T-helper 17 cell (primary cell): ENCODE measurements around the gene TBX5. TPM values are rescaled to one million over a fixed set of nuclear protein-coding genes. Genes with fewer than 3 reads are reported as not detected.

Experiments
- ATAC-seq: fragments of 150-1000 bp; cut with Tn5 transposase; 2 replicates; pipeline ENCODE4 v1.10.0; 2021; ENCODE audit warnings: mild to moderate bottlenecking, moderate library complexity
- DNase-seq, 3 donors: peaks; one replicate each; pipeline versions ENCODE4 v3.0.0 to v3.0.0-alpha.2; 2020 to 2021
- H3K9me3 ChIP-seq: one replicate; pipeline ENCODE4 v1.7.0; 2013; ENCODE audit warnings: low read length, mild to moderate bottlenecking; ENCODE audit not compliant: control insufficient read depth, poor library complexity, severe bottlenecking
- H3K27ac Mint-ChIP-seq: one replicate; pipeline ENCODE4 v1.8.0; 2022; ENCODE audit warnings: mild to moderate bottlenecking, moderate library complexity, mixed read lengths
- H3K27me3 Mint-ChIP-seq: one replicate; pipeline ENCODE4 v1.8.0; 2022; ENCODE audit warnings: mixed read lengths
- H3K36me3 Mint-ChIP-seq: one replicate; pipeline ENCODE4 v1.8.0; 2022; ENCODE audit warnings: low read depth, mixed read lengths
- H3K4me1 Mint-ChIP-seq: one replicate; pipeline ENCODE4 v1.8.0; 2022; ENCODE audit warnings: mild to moderate bottlenecking, mixed read lengths
- H3K4me3 Mint-ChIP-seq: one replicate; pipeline ENCODE4 v1.8.0; 2022; ENCODE audit warnings: mild to moderate bottlenecking, moderate library complexity, mixed read lengths
- total RNA-seq, 4 donors: library from RNA in 2 of 4; stranded (reverse) in 2 of 4; gene quantifications; one replicate each; pipeline ENCODE4 v1.2.3 and lab custom pipeline; 2022 to 2026

The TBX5 gene
- total RNA-seq, 2 donors from 2014 or later: not detected

DNA sequence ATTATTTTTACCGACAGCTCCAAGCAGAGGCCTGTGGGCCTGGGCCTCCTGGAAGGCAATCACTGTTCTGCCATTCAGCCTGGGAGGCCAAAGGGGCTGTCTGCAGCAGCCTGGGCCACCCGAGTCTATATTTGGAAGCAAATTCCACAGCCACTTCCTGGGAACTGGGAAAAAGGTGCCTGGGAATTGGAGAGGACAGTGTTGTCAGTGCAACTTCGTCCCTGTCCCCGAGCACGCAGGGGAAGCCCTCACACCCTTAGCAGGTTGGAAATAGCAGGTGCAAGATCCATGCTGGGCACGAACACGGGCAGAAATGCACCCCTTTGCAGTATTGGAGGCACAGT, 9.6 kb upstream of the TBX5 start:
- no peak for ATAC-seq
- no peak for DNase-seq
- Mint-ChIP-seq H3K27ac (no peak overlapping the region), H3K4me1 (no peaks in the 10 kb centered on the region), H3K27me3 (peaks cover 53% of the 10 kb centered on the region), H3K36me3 (peaks cover 6% of the 10 kb centered on the region), H3K4me3 (no peak overlapping the region)
- H3K9me3 ChIP-seq: no peaks in the 10 kb centered on the region

DNA sequence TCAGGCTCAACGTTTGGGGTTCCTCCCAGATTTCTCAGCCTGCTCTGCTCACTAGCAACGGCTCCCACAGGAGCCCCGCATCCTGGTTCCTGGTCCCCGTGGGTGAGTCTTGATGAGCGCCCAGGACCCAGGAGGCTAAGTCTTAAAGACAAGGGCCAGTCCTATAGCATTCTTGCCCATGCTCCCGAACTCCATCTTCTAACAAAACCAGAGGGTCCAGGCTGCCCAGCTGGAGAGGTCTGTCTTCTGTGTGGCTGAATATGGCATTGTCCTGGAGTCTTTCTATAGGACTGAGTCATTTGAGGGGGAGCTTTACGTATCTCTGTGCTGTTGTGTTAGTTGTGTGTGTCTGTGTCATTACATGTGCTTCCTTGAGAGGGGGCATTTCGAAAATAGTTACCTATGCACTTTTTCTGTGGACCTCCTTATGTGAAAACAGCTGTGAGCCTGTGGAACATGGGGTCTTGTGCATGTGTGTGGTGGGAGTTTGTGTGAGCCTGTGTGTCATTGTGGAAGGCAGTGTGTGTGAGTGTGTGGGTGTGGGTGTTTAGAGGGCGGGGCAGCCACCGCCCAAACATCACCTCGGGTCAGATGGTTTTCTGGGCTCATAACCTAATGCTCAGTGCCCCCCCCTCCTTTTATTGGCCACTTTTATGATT, 9.1 kb upstream of the TBX5 start:
- H3K4me3 Mint-ChIP-seq: no peak overlapping the region
- DNase-seq (no peak), ATAC-seq (no peak)
- H3K4me1 Mint-ChIP-seq: peaks cover under 1% of the 10 kb centered on the region
- H3K27me3 Mint-ChIP-seq: peaks cover 58% of the 10 kb centered on the region
- H3K36me3 Mint-ChIP-seq: peaks cover 9% of the 10 kb centered on the region
- H3K27ac Mint-ChIP-seq: no peak overlapping the region
- no peaks in the 10 kb centered on the region for H3K9me3 ChIP-seq

DNA sequence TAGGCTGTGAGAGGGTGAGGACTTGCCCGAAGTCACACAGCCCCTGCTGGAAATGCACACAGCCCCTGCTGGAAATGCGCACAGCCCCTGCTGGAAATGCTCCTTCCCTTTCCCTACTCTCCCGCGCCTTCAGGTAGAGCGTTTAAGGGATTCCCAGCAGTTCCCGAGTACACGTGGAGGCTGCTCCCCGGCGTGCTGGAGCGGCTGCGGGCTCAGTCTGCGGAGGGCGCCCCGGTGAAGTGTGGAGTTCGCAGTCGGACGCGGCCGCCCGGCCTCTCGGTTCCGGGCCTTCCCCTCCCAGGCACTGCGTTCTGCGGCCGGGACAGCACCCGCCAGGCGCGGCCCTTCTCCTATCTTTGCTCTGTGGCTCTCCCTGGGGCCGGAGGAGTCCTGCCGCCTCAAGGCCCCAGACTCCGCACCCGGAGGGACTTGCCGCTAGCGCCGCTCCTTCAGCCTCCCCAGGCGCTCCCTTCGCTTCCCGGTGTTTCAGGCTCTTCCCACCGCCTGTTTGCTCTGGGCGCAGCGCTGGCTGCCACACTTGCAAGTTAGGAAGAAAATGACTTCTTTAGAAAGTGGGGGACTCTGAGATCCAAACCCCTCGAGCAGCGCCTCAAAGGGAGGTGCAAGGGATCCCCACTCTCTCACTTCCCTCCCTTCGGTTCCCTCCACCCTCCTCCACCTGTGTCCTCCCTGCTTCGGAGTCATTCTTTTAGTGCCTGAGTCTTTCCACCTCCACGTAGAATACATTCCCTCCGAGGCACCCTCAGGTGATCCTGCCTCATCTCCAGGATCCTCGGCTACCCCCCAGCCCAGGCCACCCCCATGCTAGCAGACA, 8.3 kb upstream of the TBX5 start:
- peaks cover 2% of the 10 kb centered on the region for H3K4me1 Mint-ChIP-seq
- H3K9me3 ChIP-seq: no peaks in the 10 kb centered on the region
- H3K27ac Mint-ChIP-seq: no peak overlapping the region
- ATAC-seq (no peak), DNase-seq (no peak)
- H3K36me3 Mint-ChIP-seq: peaks cover 9% of the 10 kb centered on the region
- no peak overlapping the region for H3K4me3 Mint-ChIP-seq
- H3K27me3 Mint-ChIP-seq: peaks cover 66% of the 10 kb centered on the region

DNA sequence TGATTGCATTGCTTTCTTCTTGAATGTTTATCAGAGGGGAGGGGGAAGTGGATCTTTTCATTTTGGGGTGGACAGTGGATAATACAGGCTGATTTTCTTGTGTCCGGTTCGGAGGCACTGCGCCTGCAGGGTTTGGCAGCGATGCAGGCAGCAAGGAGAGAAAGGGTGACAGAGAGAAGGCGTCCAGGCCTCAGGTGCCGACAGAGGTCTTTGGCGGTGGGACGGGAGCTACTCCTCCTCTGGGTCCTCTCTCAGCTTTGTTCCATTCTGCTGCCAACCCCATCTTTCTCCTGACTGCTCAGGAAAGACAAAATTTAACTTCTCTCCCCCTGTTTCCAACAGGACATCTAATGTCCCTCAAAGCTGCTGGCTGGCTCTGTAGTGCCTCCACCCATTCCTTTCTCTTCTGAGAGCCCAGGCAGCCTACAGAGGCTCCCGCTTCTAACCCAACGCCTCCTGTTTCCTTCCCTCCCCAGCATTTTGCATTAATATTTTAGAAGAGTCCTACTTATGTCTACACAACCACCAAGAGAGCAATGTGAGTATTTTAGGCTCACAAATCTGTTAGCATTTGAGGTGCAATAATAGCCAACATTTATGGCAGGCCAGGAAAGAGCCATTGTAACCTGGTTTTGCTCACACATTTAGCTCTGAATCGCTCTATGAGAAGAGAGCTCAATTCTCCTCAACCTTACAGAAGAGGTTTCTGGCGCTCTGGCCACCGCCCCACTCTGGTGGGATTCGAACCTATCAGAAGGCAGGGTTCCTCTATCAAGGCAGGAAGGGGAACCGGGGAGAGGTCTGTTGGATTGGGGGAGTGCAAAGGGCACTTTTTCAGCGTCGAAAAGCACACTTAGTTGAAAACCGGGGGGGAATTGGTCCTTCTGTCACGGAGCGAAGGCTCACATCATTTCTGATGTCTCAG, 7.1 kb upstream of the TBX5 start:
- H3K36me3 Mint-ChIP-seq: peaks cover 11% of the 10 kb centered on the region
- peaks cover 5% of the 10 kb centered on the region for H3K4me1 Mint-ChIP-seq
- H3K9me3 ChIP-seq: no peaks in the 10 kb centered on the region
- DNase-seq: no peak
- H3K27ac Mint-ChIP-seq: no peak overlapping the region
- ATAC-seq: no peak
- H3K4me3 Mint-ChIP-seq: no peak overlapping the region
- peaks cover 77% of the 10 kb centered on the region for H3K27me3 Mint-ChIP-seq

DNA sequence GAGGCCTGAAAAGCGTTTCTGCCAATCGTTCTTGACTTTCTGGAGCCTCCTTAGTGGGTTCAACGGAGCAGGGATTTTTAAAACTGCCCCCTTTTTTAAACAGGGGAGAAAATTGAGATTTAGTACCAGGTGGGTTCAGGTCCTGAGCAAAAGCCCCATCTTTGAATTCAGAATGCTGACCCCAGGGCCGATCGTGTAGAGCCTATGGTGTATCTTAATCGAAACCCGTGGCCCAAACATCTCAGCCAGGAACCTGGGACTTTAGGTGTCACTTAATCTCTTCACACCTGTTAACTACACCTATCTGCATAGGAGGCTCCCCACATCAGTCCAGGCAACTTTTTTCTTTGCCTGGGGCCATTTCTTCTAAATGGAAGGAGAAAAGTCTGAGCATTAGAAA, 6.4 kb upstream of the TBX5 start:
- Mint-ChIP-seq H3K36me3 (peaks cover 11% of the 10 kb centered on the region), H3K4me1 (peaks cover 6% of the 10 kb centered on the region), H3K27ac (no peak overlapping the region), H3K4me3 (no peak overlapping the region), H3K27me3 (peaks cover 82% of the 10 kb centered on the region)
- H3K9me3 ChIP-seq: no peaks in the 10 kb centered on the region
- DNase-seq: no peak
- no peak for ATAC-seq

DNA sequence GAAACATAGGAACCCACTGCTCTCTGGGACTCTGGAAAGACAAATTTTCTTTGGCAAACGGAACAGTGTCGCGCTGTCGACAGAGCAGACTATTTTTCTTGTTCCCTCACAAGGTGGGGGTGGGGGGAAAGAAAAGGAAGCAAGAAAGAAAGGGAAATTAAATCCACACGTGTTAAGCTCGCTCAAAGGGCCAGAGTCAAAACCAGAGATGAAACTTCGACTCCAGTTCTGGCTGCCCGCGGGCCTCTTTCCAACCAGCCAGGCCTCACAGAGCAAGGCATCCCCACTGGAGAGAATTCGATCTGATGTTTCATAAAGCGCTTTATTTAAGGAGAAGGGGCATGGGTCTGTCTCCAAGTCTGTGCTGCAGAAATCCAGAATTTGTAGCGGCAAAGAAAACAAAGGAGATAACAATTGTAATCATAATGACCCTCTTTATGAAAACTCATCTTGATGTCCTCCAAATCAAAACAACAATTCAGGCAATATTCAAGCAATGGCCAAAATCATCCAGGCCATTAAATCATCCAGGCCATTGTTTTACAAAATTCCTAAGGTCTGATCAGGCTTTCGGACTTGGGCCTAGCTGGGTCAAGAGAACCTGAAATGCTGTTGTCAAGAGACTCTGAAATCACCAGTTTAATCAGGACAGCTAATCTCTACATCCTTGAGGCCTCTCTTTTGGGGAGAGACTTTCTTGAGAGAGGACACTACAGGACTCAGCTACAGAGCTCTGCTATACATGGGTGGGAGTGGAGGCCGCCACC, 5.3 kb upstream of the TBX5 start:
- Mint-ChIP-seq H3K36me3 (peaks cover 14% of the 10 kb centered on the region), H3K4me1 (peaks cover 6% of the 10 kb centered on the region), H3K27me3 (peaks cover 87% of the 10 kb centered on the region), H3K27ac (no peak overlapping the region), H3K4me3 (no peak overlapping the region)
- H3K9me3 ChIP-seq: no peaks in the 10 kb centered on the region
- DNase-seq: no peak
- no peak for ATAC-seq

DNA sequence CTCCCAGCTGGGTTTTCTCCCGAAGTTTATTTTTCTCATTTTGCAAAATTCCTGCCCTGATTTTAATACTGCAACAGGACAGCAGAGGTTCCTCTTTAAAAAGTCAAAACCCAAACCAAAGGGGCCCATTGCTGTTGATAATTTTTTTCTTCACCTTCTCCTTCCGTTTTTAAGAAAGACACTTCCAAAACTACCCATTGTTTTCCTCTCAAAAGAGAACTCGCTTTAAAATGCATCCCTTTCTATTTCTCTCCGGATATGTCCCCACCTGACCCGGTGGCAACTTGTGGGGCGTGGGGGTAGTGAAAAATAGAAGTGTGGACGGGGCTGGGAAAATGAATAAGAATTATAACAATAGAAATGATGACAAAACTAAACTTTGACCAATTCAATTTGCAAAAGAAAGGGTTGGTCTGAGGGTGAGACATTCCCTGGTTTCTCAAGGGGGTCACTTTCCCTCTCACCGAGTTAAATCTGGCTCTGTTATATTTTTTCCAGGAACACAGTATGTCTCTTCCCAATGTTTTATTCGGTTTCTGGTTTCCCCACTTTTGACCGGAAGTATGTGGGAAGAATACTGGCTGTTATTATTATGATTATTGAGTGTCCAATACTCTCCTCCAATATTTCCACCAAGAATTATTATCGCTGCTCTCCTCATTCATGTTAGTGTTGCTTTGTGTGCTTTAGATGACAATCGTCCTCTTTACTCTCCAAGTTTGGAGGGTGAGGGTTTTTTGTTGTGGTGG, 4.1 kb upstream of the TBX5 start:
- peaks cover 93% of the 10 kb centered on the region for H3K27me3 Mint-ChIP-seq
- ATAC-seq (no peak), DNase-seq (no peak)
- no peak overlapping the region for H3K27ac Mint-ChIP-seq
- H3K9me3 ChIP-seq: no peaks in the 10 kb centered on the region
- peaks cover 6% of the 10 kb centered on the region for H3K4me1 Mint-ChIP-seq
- H3K36me3 Mint-ChIP-seq: peaks cover 15% of the 10 kb centered on the region
- H3K4me3 Mint-ChIP-seq: peak overlapping the region; percentile 68

DNA sequence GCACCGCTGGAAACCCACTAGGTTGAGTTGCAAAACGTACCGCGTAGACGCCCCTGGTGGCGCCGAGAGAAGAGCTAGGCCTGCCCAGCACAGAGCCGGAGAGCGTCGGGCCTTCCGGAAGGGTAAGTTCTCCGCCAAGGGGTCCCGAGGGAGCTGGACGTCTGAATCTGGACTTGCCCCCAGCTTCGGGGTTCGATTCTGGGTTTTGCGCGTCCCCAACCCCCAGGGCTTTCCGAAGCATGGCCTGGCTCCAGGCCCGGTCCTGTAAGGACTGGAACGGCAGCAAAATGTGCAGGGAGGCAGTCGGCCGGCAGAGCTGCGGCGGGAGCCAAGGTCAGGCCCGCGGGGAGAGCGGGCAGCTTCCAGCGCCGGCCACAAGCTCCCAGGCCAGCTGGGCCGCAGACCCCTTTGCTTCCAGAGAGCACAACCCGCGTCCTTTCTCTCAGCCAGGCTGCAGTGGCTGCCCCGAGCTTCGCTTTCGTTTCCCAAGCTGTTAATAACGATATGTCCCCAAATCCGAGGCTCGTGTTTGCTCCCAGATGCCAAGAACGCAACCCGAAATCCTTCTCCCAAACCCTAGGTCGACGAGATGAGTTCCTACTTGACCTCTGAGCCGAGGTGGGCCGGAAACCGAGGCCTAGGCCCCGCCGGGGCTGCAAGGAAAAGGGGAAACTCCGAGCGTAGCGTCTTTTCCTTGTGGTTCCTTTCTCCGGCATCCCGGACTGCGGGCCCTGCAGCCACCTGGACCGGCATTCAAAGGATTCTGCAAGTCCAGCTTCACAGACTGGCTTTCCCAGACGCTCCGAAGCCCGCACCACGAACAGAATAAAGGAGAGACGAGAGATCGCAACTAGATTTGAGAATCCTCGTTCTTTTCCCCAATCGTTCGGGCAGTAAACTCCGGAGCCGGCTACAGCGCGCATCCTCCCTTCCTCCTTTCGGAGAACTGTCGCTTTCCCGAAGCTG, 3.2 kb upstream of the TBX5 start:
- no peak for ATAC-seq
- H3K4me3 Mint-ChIP-seq: peak overlapping the region; percentile 78
- peaks cover 6% of the 10 kb centered on the region for H3K4me1 Mint-ChIP-seq
- H3K27ac Mint-ChIP-seq: no peak overlapping the region
- peaks cover 13% of the 10 kb centered on the region for H3K36me3 Mint-ChIP-seq
- H3K9me3 ChIP-seq: no peaks in the 10 kb centered on the region
- no peak for DNase-seq
- peaks cover 94% of the 10 kb centered on the region for H3K27me3 Mint-ChIP-seq

DNA sequence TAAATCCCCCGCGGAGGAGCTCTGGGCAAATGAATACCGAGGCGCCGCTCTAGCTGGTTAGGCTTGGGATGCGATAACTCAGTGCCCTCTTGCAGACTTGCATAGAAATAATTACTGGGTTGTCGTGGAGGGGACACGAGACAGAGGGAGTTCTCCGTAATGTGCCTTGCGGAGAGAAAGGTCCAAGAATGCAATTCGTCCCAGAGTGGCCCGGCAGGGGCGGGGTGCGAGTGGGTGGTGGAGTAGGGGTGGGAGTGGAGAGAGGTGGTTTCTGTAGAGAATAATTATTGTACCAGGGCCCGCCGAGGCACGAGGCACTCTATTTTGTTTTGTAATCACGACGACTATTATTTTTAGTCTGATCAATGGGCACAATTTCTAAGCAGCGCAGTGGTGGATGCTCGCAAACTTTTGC, 2.5 kb upstream of the TBX5 start:
- Mint-ChIP-seq H3K36me3 (peaks cover 13% of the 10 kb centered on the region), H3K27me3 (peaks cover 100% of the 10 kb centered on the region), H3K4me1 (peaks cover 6% of the 10 kb centered on the region), H3K27ac (no peak overlapping the region), H3K4me3 (peak overlapping the region; percentile 78)
- ATAC-seq (no peak), DNase-seq (no peak)
- no peaks in the 10 kb centered on the region for H3K9me3 ChIP-seq

DNA sequence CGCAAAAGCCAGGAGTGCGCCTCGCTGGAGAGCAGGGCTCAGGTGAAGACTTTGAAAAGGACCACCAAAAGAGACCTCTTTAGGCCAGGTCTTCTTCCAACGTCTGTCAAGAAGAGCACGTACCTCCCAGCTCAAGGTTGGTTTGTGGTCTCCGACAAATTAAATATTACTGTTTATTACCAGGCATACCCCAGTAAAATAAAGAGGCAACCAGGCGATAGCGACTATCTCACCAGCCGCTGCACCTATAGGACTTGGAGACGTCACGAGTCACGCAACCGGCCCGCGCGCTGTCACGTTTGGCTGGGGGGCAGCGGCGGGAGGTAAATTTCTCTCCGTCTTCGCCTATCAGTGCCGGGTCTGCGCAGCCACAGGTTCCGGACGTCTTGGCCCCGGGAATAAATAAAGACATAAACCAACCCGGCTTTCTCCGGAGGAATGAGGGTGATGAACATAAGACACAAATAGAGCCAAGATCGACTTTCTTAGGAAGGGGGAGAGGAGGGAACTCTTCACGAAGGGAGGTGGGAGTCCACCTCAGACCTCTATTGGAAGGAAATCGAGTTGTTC, 2.0 kb upstream of the TBX5 start:
- Mint-ChIP-seq H3K4me3 (no peak overlapping the region), H3K27ac (no peak overlapping the region), H3K36me3 (peaks cover 11% of the 10 kb centered on the region), H3K27me3 (peaks cover 100% of the 10 kb centered on the region), H3K4me1 (peaks cover 10% of the 10 kb centered on the region)
- ATAC-seq (no peak), DNase-seq (no peak)
- H3K9me3 ChIP-seq: no peaks in the 10 kb centered on the region
